H1 (cell line): ENCODE data around the gene UGT1A8.
"Not testable (repeated sequence)": the region's sequence is repeated elsewhere in the genome, so short reads cannot be mapped to it uniquely, and the experiment has no call there.

Source experiments
- ATF3 ChIP-seq: IDR thresholded peaks from 2 replicates; pipeline ENCODE4 v1.6.1; 2011; ENCODE audit warnings: low read depth, mild to moderate bottlenecking, low read length; ENCODE audit not compliant: insufficient read depth
- BACH1 ChIP-seq: IDR thresholded peaks from 2 replicates; pipeline ENCODE4 v1.6.1; 2012; ENCODE audit warnings: low read length, improper control_type of control experiment
- CTBP2 ChIP-seq: IDR thresholded peaks from 2 replicates; pipeline ENCODE4 v1.7.0; 2011; ENCODE audit warnings: borderline replicate concordance, mild to moderate bottlenecking, moderate library complexity, mixed read lengths, low read length; ENCODE audit not compliant: insufficient read depth, insufficient read length
- HDAC2 ChIP-seq, 2 experiments: fragments of 300-600 bp in 1 of 2; sonication (generic) in 1 of 2; IDR thresholded peaks; 2 replicates each; pipeline ENCODE4 v1.6.1; 2011 to 2012; ENCODE audit warnings: low read depth in 2 of 2, low read length in 2 of 2, mild to moderate bottlenecking in 2 of 2, moderate library complexity in 2 of 2, borderline replicate concordance in 1 of 2, inconsistent platforms in 1 of 2
- KDM1A ChIP-seq: fragments of 200-600, 300-600 bp; sonication (generic); IDR thresholded peaks from 2 replicates; pipeline ENCODE4 v1.7.1; 2016; ENCODE audit warnings: mild to moderate bottlenecking, low read length, borderline replicate concordance
- POLR2A ChIP-seq, 2 experiments: IDR thresholded peaks; 1 replicate in 1 of 2; 2 replicates in 1 of 2; pipeline ENCODE4 v1.6.1; 2011; ENCODE audit warnings: low read depth in 2 of 2, low read length in 2 of 2, mild to moderate bottlenecking in 2 of 2; ENCODE audit errors: control extremely low read depth in 1 of 2
- POLR2AphosphoS5 ChIP-seq: IDR thresholded peaks from 2 replicates; pipeline ENCODE4 v1.6.1; 2011; ENCODE audit warnings: low read depth, low read length
- SIN3A ChIP-seq, 2 experiments: IDR thresholded peaks in 1 of 2; conservative IDR thresholded peaks in 1 of 2; 2 replicates each; pipeline ENCODE4 v1.6.1; 2011 to 2012; ENCODE audit warnings: low read length in 2 of 2, improper control_type of control experiment in 1 of 2, low read depth in 1 of 2, mild to moderate bottlenecking in 1 of 2
- TF ChIP-seq, protein P1 (sequence below), 3 experiments: IDR thresholded peaks; 1 replicate in 2 of 3; 2 replicates in 1 of 3; pipeline versions ENCODE4 v1.5.1 to v1.6.1; 2011; ENCODE audit warnings: low read length in 3 of 3, mild to moderate bottlenecking in 3 of 3, inconsistent platforms in 2 of 3, low read depth in 1 of 3, moderate library complexity in 1 of 3; ENCODE audit not compliant: insufficient read depth in 1 of 3; ENCODE audit errors: control extremely low read depth in 1 of 3

GRCh38 chr2:233583217-233583965 lies 34.0 kb upstream of the UGT1A8 start:
- TF ChIP-seq, protein P1, sequence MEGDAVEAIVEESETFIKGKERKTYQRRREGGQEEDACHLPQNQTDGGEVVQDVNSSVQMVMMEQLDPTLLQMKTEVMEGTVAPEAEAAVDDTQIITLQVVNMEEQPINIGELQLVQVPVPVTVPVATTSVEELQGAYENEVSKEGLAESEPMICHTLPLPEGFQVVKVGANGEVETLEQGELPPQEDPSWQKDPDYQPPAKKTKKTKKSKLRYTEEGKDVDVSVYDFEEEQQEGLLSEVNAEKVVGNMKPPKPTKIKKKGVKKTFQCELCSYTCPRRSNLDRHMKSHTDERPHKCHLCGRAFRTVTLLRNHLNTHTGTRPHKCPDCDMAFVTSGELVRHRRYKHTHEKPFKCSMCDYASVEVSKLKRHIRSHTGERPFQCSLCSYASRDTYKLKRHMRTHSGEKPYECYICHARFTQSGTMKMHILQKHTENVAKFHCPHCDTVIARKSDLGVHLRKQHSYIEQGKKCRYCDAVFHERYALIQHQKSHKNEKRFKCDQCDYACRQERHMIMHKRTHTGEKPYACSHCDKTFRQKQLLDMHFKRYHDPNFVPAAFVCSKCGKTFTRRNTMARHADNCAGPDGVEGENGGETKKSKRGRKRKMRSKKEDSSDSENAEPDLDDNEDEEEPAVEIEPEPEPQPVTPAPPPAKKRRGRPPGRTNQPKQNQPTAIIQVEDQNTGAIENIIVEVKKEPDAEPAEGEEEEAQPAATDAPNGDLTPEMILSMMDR (IDR thresholded peaks at IDR 0.05; ENCODE audit: control extremely low read depth in 1 of 3, insufficient read depth in 1 of 3, low read depth in 1 of 3, low read length in 3 of 3), result not testable (repeated sequence)
- not testable (repeated sequence) for TF ChIP-seq POLR2A (IDR thresholded peaks at IDR 0.05; ENCODE audit: control extremely low read depth in 1 of 2, low read depth in 2 of 2, low read length in 2 of 2); KDM1A; BACH1; ATF3; POLR2AphosphoS5; CTBP2; SIN3A (conservative IDR thresholded peaks at IDR 0.05 in 1 of 2, IDR thresholded peaks at IDR 0.05 in 1 of 2; ENCODE audit: low read depth in 1 of 2, low read length in 2 of 2); HDAC2 (IDR thresholded peaks at IDR 0.05; ENCODE audit: borderline replicate concordance in 1 of 2, low read depth in 2 of 2, low read length in 2 of 2)
